ENCODE results near the gene ZNF554. TPM values are rescaled to one million over a fixed set of nuclear protein-coding genes. Genes with fewer than 3 reads are reported as not detected.

ZNF554 gene
- total RNA-seq, 2 experiments from 2014 or later, result 2.0 TPM

DNA sequence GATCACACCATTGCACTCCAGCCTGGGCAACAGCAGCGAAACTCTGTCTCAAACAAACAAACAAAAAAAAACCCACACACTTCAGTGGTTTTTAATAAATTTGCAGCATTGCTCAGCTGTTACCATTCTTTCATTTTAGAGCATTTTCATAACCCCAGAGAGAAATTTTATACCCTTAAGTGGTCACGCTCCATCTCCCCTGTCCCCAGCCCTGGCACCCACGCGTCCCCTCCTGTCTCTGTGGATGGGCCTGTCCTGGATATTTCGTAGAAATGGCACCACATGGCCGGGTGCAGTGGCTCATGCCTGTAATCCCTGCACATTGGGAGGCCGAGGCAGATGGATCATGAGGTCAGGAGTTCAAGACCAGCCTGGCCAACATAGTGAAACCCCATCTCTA, 26.5 kb upstream of the ZNF554 start:
- H3K9me3 Mint-ChIP-seq, result no peaks in the 10 kb centered on the region
- H3K27ac Mint-ChIP-seq, result no peak overlapping the region
- CTCF ChIA-PET, result no interaction called here
- H3K4me1 Mint-ChIP-seq (ENCODE audit: low read depth), result peaks cover 9% of the 10 kb centered on the region
- H3K27me3 Mint-ChIP-seq, result no peaks in the 10 kb centered on the region
- POLR2A ChIA-PET, result no interaction called here
- peaks cover 31% of the 10 kb centered on the region for H3K36me3 Mint-ChIP-seq
- intact Hi-C loops (cut with micrococcal nuclease), result no loop called here
- H3K4me3 Mint-ChIP-seq, result no peak overlapping the region
- DNase-seq, result no peak

DNA sequence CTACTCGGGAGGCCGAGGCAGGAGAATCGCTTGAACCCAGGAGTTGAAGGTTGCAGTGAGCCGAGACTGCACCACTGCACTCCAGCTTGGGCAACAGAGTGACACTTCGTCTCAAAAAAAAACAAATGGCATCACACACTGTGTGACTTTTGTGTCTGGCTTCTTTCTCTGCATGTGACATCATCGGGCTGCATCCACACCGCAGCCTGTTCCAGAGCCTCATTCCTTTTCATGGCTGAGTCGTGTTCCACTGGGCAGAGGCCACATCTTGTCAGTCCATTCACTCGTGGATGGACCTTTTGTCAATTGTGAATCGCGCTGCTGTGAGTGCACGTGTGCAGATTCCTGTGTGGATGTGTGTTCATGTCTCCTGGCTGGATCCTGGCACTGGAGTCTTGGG, 26.1 kb upstream of the ZNF554 start:
- ChIA-PET POLR2A (no interaction called here), CTCF (interaction anchor here (0.9 kb wide), 1 partner anchor 93 kb away, joined by 4 read pairs; no protein-coding TSS in a partner anchor)
- Mint-ChIP-seq H3K9me3 (no peaks in the 10 kb centered on the region), H3K36me3 (peaks cover 31% of the 10 kb centered on the region), H3K27me3 (no peaks in the 10 kb centered on the region), H3K4me3 (no peak overlapping the region), H3K4me1 (ENCODE audit: low read depth) (peaks cover 7% of the 10 kb centered on the region), H3K27ac (no peak overlapping the region)
- intact Hi-C loops (cut with micrococcal nuclease), result no loop called here
- no peak for DNase-seq

DNA sequence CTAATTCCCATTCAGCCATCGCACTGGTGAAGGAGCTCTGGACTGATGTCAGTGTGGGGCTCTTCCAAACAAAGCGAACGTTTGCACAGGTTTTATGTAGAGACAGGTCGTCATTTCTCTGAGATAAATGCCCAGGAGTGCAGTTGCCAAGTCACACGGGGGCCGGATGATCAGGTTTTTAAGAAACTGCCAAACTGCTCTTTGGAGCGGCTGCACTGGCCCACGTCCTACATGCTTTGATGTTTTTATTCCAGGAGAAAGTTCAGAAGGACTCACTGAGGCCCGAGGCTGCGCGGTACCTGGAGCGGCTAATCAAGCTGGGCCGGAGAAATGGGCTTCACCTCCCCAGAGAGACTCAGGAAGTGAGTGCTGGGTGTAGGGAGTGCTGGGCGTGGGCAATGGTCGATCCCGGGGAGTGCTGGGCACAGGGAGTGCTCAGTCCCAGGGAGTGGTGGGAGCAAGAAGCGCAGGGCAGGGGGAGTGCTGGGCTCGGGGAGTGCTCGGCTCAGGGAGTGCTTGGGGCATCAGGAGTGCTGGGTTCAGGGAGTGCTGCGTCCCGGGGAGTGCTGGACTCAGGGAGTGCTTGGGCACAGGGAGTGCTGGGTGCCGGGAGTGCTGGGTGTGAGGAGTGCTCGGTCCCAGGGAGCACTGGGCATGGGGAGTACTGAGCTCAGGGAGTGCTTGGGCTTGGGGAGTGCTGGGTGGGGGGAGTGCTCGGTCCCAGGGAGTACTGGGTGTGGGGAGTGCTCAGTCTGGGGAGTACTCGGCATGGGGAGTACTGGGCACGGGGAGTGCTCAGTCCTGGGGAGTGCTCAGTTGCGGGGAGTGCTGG, 23.6 kb upstream of the ZNF554 start:
- DNase-seq, result no peak
- intact Hi-C loops (cut with micrococcal nuclease), result no loop called here
- Mint-ChIP-seq H3K27me3 (no peaks in the 10 kb centered on the region), H3K4me3 (no peak overlapping the region), H3K9me3 (no peaks in the 10 kb centered on the region), H3K27ac (no peak overlapping the region), H3K36me3 (peaks cover 31% of the 10 kb centered on the region), H3K4me1 (ENCODE audit: low read depth) (no peaks in the 10 kb centered on the region)
- ChIA-PET POLR2A (no interaction called here), CTCF (interaction anchor here (1.2 kb wide), 1 partner anchor 148 kb away, joined by 3 read pairs; no protein-coding TSS in a partner anchor)

- POLR2A ChIA-PET, result no interaction called here
- intact Hi-C loops (cut with micrococcal nuclease), result no loop called here
- H3K36me3 Mint-ChIP-seq, result peaks cover 37% of the 10 kb centered on the region
- CTCF ChIA-PET, result interaction anchor here (1.2 kb wide), 1 partner anchor 148 kb away, joined by 3 read pairs; no protein-coding TSS in a partner anchor
- no peak for DNase-seq
- no peaks in the 10 kb centered on the region for H3K27me3 Mint-ChIP-seq
- H3K27ac Mint-ChIP-seq, result no peak overlapping the region
- H3K4me3 Mint-ChIP-seq, result no peak overlapping the region
- H3K9me3 Mint-ChIP-seq, result no peaks in the 10 kb centered on the region
- H3K4me1 Mint-ChIP-seq (ENCODE audit: low read depth), result no peaks in the 10 kb centered on the region
Measured at GRCh38 chr19:2796659-2797266, 22.9 kb upstream of the ZNF554 start.

- intact Hi-C loops (cut with micrococcal nuclease), result no loop called here
- Mint-ChIP-seq H3K9me3 (no peaks in the 10 kb centered on the region), H3K4me3 (no peak overlapping the region), H3K36me3 (peaks cover 37% of the 10 kb centered on the region), H3K4me1 (ENCODE audit: low read depth) (no peaks in the 10 kb centered on the region), H3K27me3 (no peaks in the 10 kb centered on the region), H3K27ac (no peak overlapping the region)
- POLR2A ChIA-PET, result no interaction called here
- CTCF ChIA-PET, result interaction anchor here (1.2 kb wide), 1 partner anchor 149 kb away, joined by 3 read pairs; no protein-coding TSS in a partner anchor
- DNase-seq, result no peak
Measured at GRCh38 chr19:2797280-2797679, 22.4 kb upstream of the ZNF554 start.

DNA sequence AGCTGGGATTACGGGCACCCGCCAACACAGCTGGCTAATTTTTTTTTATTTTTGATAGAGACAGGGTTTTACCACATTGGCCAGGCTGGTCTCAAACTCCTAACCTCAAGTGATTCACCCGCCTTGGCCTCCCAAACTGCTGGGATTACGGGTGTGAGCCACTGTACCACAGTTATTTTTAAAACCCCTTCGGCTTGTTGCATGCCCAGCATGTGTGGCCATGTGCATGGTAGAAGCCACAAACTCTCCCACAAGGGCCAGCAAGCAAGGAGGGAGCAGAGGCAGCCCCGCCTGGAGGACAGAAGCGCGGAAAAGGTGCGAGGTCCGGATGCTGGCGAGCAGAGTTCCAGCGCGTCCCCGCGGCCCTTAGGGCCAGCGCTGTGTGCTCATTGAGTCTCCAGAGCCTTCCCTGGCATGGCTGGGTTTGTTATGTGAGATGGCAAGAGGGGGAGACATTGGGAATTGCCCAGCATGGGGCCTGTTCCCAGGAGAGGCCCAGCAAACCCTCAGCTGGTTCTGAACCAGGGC, 21.4 kb upstream of the ZNF554 start:
- intact Hi-C loops (cut with micrococcal nuclease), result no loop called here
- Mint-ChIP-seq H3K27me3 (no peaks in the 10 kb centered on the region), H3K9me3 (no peaks in the 10 kb centered on the region), H3K4me1 (ENCODE audit: low read depth) (no peaks in the 10 kb centered on the region), H3K4me3 (no peak overlapping the region), H3K36me3 (peaks cover 38% of the 10 kb centered on the region), H3K27ac (no peak overlapping the region)
- CTCF ChIA-PET, result no interaction called here
- DNase-seq, result no peak
- POLR2A ChIA-PET, result no interaction called here

DNA sequence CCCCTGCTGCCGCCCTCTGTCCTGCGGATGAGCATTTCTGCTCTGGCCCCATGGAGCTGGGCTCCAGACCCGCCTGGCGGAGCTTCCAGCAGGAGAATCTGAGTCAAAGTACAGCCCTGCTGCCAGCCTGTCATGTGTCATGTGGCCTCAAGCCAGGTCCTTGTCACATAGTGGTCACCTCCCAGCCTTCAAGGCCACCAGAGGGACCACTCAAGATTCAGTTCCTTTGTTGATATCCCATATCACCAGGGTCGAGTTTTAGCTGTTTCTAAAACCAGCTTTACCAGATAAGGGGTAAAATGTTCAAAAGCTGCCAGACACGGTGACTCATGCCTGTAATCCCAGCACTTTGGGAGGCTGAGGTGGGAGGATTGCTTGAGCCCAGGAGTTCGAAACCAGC, 20.9 kb upstream of the ZNF554 start:
- Mint-ChIP-seq H3K9me3 (no peaks in the 10 kb centered on the region), H3K27me3 (no peaks in the 10 kb centered on the region), H3K36me3 (peaks cover 35% of the 10 kb centered on the region), H3K4me1 (ENCODE audit: low read depth) (no peaks in the 10 kb centered on the region), H3K27ac (no peak overlapping the region), H3K4me3 (no peak overlapping the region)
- CTCF ChIA-PET, result interaction anchor here (1.0 kb wide), 1 partner anchor 151 kb away, joined by 3 read pairs; no protein-coding TSS in a partner anchor
- intact Hi-C loops (cut with micrococcal nuclease), result no loop called here
- no peak for DNase-seq
- POLR2A ChIA-PET, result no interaction called here

GRCh38 chr19:2799273-2800020, 20.2 kb upstream of the ZNF554 start:
- intact Hi-C loops (cut with micrococcal nuclease), result no loop called here
- CTCF ChIA-PET, result interaction anchor here (0.6 to 1.0 kb wide), 2 partner anchors 53 to 151 kb away, joined by 3 read pairs; no protein-coding TSS in a partner anchor
- DNase-seq, result no peak
- POLR2A ChIA-PET, result no interaction called here
- H3K36me3 Mint-ChIP-seq, result peaks cover 36% of the 10 kb centered on the region
- H3K27ac Mint-ChIP-seq, result no peak overlapping the region
- no peaks in the 10 kb centered on the region for H3K9me3 Mint-ChIP-seq
- H3K4me3 Mint-ChIP-seq, result no peak overlapping the region
- H3K4me1 Mint-ChIP-seq (ENCODE audit: low read depth), result no peaks in the 10 kb centered on the region
- no peaks in the 10 kb centered on the region for H3K27me3 Mint-ChIP-seq

- no peaks in the 10 kb centered on the region for H3K4me1 Mint-ChIP-seq (ENCODE audit: low read depth)
- POLR2A ChIA-PET, result no interaction called here
Measured at GRCh38 chr19:2800506-2800905, 19.2 kb upstream of the ZNF554 start.

GRCh38 chr19:2802826-2803225, 16.8 kb upstream of the ZNF554 start:
- no peaks in the 10 kb centered on the region for H3K27me3 Mint-ChIP-seq
- ChIA-PET CTCF (no interaction called here), POLR2A (no interaction called here)
- no peaks in the 10 kb centered on the region for H3K4me1 Mint-ChIP-seq (ENCODE audit: low read depth)
- intact Hi-C loops (cut with micrococcal nuclease), result no loop called here
- DNase-seq, result no peak
- H3K27ac Mint-ChIP-seq, result no peak overlapping the region
- H3K36me3 Mint-ChIP-seq, result peaks cover 21% of the 10 kb centered on the region
- H3K4me3 Mint-ChIP-seq, result no peak overlapping the region
- H3K9me3 Mint-ChIP-seq, result no peaks in the 10 kb centered on the region

More at GRCh38 chr19:2800506-2800905, 19.2 kb upstream of the ZNF554 start:
- Mint-ChIP-seq H3K27ac (no peak overlapping the region), H3K27me3 (no peaks in the 10 kb centered on the region), H3K36me3 (peaks cover 34% of the 10 kb centered on the region), H3K9me3 (no peaks in the 10 kb centered on the region), H3K4me3 (no peak overlapping the region)
- no peak for DNase-seq
- CTCF ChIA-PET, result interaction anchor here (0.6 kb wide), 1 partner anchor 82 kb away, joined by 3 read pairs; no protein-coding TSS in a partner anchor
- intact Hi-C loops (cut with micrococcal nuclease), result no loop called here

GRCh38 chr19:2803486-2804155, 16.0 kb upstream of the ZNF554 start:
- H3K27me3 Mint-ChIP-seq, result no peaks in the 10 kb centered on the region
- ChIA-PET POLR2A (no interaction called here), CTCF (interaction anchor here (0.7 kb wide), 1 partner anchor 16 kb away, joined by 3 read pairs; no protein-coding TSS in a partner anchor)
- no peaks in the 10 kb centered on the region for H3K4me1 Mint-ChIP-seq (ENCODE audit: low read depth)
- intact Hi-C loops (cut with micrococcal nuclease), result no loop called here
- no peaks in the 10 kb centered on the region for H3K9me3 Mint-ChIP-seq
- H3K36me3 Mint-ChIP-seq, result peaks cover 22% of the 10 kb centered on the region
- H3K27ac Mint-ChIP-seq, result no peak overlapping the region
- no peak for DNase-seq
- no peak overlapping the region for H3K4me3 Mint-ChIP-seq
